ENCODE measurements around the gene ACOT11. TPM values are rescaled to one million over a fixed set of nuclear protein-coding genes. Genes with fewer than 3 reads are reported as not detected.

Gene ACOT11
- total RNA-seq, 1 experiment from 2014 or later, result 25.7 TPM

DNA sequence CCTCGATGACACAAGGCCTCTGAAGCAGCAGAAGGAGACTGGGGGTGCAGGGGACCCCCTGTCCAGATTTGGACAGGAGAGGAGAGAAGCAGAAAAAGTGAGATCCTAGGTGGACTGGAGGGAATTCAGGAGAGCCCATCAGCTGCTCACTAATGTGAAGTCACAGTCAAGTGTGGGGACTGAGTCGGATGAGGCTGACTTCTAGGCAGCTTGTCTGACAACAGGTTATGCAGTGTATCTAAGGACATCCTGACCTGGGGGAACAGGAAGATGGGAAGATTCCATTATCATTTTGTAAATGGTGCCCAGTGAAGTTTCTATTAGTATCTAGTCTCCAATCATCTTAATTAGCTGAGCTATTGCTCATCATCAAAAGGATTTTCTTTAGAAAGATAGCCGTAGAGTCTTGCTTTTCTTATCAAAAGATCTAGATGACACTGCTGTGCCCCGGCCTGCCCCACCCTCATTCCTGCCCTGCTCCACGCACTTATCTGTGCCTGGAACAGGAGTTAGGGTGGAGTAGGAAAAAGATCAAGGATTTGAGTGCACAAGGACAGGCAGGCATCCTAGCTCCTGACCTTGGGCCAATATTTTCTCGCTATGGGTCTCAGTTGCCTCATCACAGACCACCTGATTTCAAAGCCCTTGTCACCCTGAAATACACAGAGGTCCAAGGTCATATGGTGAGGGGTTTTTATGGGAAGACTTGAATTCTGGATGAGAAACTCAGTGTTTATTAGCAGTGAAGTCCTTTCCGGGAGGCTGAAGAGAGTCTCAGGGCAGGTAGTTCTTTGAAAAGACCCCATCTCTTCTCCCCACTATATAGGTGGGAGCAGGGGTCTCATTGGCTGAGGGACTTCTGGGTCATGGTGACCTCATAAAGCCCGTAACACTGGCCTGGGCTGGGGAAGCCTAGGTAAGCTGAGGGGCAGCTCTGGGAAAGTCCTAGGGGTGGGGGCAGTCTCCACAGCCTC lies 93.1 kb downstream of the ACOT11 start, which contains the start of gene MROH7:
Gene MROH7 (plus strand): TSS at position 924 of the 974 bp plus-strand sequence. CDS start 11,141 bp downstream, outside the sequence.
- intact Hi-C loops (cut with micrococcal nuclease; ENCODE audit: unreplicated experiment), result no loop called here
- Histone ChIP-seq H3F3A (ENCODE audit: insufficient read depth, low read depth) (no peaks in the 10 kb centered on the region), H3K27ac (no peak within 1 kb of the TSS), H3K9me3 (ENCODE audit: insufficient read depth, low read depth) (no peaks in the 10 kb centered on the region; the same call in 1 of the 2 replicates), H3K4me1 (replicated peaks; ENCODE audit: insufficient read depth) (no peaks in the 10 kb centered on the region), H3K79me2 (ENCODE audit: low read depth) (no peaks in the 10 kb centered on the region), H4K20me1 (ENCODE audit: insufficient read depth) (no peaks in the 10 kb centered on the region), H3K4me2 (no peak within 1 kb of the TSS), H2AFZ (no peak within 1 kb of the TSS), H3K4me3 (no peak within 1 kb of the TSS), H3K36me3 (ENCODE audit: low read depth) (no peaks in the 10 kb centered on the region), H3K27me3 (ENCODE audit: insufficient read depth, low read depth) (peaks cover 18% of the 10 kb centered on the region; the same call in 1 of the 2 replicates), H3K9me2 (ENCODE audit: insufficient read depth) (no peaks in the 10 kb centered on the region)
- TF ChIP-seq CTCF (conservative IDR thresholded peaks at IDR 0.05) (no peak), EZH2 (IDR thresholded peaks at IDR 0.05; ENCODE audit: low read depth) (no peak)
- CTCF ChIA-PET, result no interaction called here
- BruUV-seq (replicated peaks), result no TSS peak
- no peak for DNase-seq
- POLR2A ChIA-PET (ENCODE audit: unreplicated experiment), result no interaction called here

DNA sequence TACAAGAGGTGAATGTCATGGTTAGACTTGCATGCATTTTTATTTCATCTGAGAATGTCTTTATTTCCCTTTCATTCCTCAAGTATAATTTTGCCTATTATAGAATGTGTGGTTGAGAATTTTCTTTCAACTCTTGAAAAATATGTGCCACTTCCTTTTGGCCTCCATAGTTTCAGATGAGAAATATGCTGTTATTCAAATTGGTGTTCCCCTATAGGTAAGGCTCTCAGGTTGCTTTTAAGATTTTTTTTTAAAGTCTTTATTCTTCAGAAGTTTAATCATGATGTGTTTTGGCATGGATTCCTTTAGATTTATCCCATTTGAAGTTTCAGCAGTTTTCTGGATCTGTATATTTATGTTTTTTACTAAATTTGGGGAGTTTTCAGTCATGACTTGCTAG lies 95.7 kb downstream of the ACOT11 start:
- DNase-seq, result no peak
- Histone ChIP-seq H3K9me2 (ENCODE audit: insufficient read depth) (no peaks in the 10 kb centered on the region), H3K27ac (no peak overlapping the region), H4K20me1 (ENCODE audit: insufficient read depth) (no peaks in the 10 kb centered on the region), H3K9me3 (ENCODE audit: insufficient read depth, low read depth) (no peaks in the 10 kb centered on the region; the same call in 1 of the 2 replicates), H3K4me3 (no peak overlapping the region), H3K27me3 (ENCODE audit: insufficient read depth, low read depth) (peaks cover 7% of the 10 kb centered on the region; the same call in 1 of the 2 replicates), H3F3A (ENCODE audit: insufficient read depth, low read depth) (no peaks in the 10 kb centered on the region), H3K4me2 (no peak overlapping the region), H3K79me2 (ENCODE audit: low read depth) (no peaks in the 10 kb centered on the region), H3K36me3 (ENCODE audit: low read depth) (no peaks in the 10 kb centered on the region), H2AFZ (no peak overlapping the region), H3K4me1 (replicated peaks; ENCODE audit: insufficient read depth) (no peaks in the 10 kb centered on the region)
- ChIA-PET CTCF (no interaction called here), POLR2A (ENCODE audit: unreplicated experiment) (no interaction called here)
- TF ChIP-seq EZH2 (IDR thresholded peaks at IDR 0.05; ENCODE audit: low read depth), result no peak
- no peak for TF ChIP-seq CTCF (conservative IDR thresholded peaks at IDR 0.05)
- no TSS peak for BruUV-seq (replicated peaks)
- intact Hi-C loops (cut with micrococcal nuclease; ENCODE audit: unreplicated experiment), result no loop called here

GRCh38 chr1:54645806-54646676 lies 98.0 kb downstream of the ACOT11 start:
- H3K4me3 ChIP-seq, result no peak overlapping the region
- no peaks in the 10 kb centered on the region for H3F3A ChIP-seq (ENCODE audit: insufficient read depth, low read depth)
- no peak overlapping the region for H2AFZ ChIP-seq
- intact Hi-C loops (cut with micrococcal nuclease; ENCODE audit: unreplicated experiment), result no loop called here
- no peaks in the 10 kb centered on the region for H4K20me1 ChIP-seq (ENCODE audit: insufficient read depth)
- CTCF ChIA-PET, result interaction anchor here (0.6 kb wide), 1 partner anchor 11 kb away, joined by 3 read pairs; no protein-coding TSS in a partner anchor
- DNase-seq, result no peak
- H3K27ac ChIP-seq, result no peak overlapping the region
- no peaks in the 10 kb centered on the region for H3K4me1 ChIP-seq (replicated peaks; ENCODE audit: insufficient read depth)
- H3K9me2 ChIP-seq (ENCODE audit: insufficient read depth), result no peaks in the 10 kb centered on the region
- no peak for TF ChIP-seq CTCF (conservative IDR thresholded peaks at IDR 0.05)
- TF ChIP-seq EZH2 (IDR thresholded peaks at IDR 0.05; ENCODE audit: low read depth), result no peak
- no peaks in the 10 kb centered on the region for H3K79me2 ChIP-seq (ENCODE audit: low read depth)
- BruUV-seq (replicated peaks), result no TSS peak
- H3K9me3 ChIP-seq (ENCODE audit: insufficient read depth, low read depth), result no peaks in the 10 kb centered on the region; the same call in 1 of the 2 replicates
- POLR2A ChIA-PET (ENCODE audit: unreplicated experiment), result no interaction called here
- peaks cover 19% of the 10 kb centered on the region for H3K27me3 ChIP-seq (ENCODE audit: insufficient read depth, low read depth)
- H3K4me2 ChIP-seq, result no peak overlapping the region
- no peaks in the 10 kb centered on the region for H3K36me3 ChIP-seq (ENCODE audit: low read depth)

All from PC-9 (cell line).